ENCODE measurements around the gene PTPN3.

PTPN3 gene

GRCh38 chr9:109504689-109505088, 6.6 kb upstream of the PTPN3 start:
- DNase-seq (ENCODE audit: low read depth): no peak
- no peak for TF ChIP-seq CTCF (IDR thresholded peaks at IDR 0.05; ENCODE audit: control insufficient read depth, insufficient read depth, low read depth, low read length, missing control alignments)
- H3K4me3 ChIP-seq (ENCODE audit: control insufficient read depth, low read depth, low read length): no peak overlapping the region

GRCh38 chr9:109500421-109500974, 2.4 kb upstream of the PTPN3 start:
- TF ChIP-seq CTCF (IDR thresholded peaks at IDR 0.05; ENCODE audit: control insufficient read depth, insufficient read depth, low read depth, low read length, missing control alignments): no peak
- H3K4me3 ChIP-seq (ENCODE audit: control insufficient read depth, low read depth, low read length): no peak overlapping the region
- no peak for DNase-seq (ENCODE audit: low read depth)

- H3K4me3 ChIP-seq (ENCODE audit: control insufficient read depth, low read depth, low read length): peak overlapping the region; percentile 8
- TF ChIP-seq CTCF (IDR thresholded peaks at IDR 0.05; ENCODE audit: control insufficient read depth, insufficient read depth, low read depth, low read length, missing control alignments): no peak
- DNase-seq (ENCODE audit: low read depth): no peak
Observed at GRCh38 chr9:109499631-109500410, 1.7 kb upstream of the PTPN3 start.

DNA sequence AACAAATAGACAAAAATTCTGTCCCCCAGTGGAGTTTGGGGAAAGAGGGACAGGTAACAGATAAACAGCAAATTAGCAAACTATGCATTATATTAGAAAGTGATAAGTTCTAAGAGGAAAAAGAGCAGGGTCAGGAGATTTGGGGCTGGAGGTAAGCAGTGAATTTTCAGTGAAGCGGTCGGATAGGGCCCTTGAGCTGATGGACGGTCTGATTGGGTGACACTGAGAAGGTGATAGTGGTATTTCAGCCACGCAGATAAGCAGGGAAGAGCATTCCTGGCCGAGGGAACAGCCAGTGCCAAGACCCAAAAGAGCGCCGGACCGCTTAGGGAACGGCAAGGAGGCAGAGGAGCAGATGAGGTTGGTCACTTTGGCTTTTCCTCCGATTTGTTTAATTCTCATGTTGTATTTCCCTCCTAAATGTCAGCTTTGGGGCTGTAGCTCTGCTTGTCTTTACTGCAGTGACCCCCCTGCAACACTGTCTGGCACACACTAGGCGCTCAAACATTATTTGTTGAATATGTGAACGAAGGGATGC, 1.1 kb upstream of the PTPN3 start:
- DNase-seq (ENCODE audit: low read depth): no peak
- no peak for TF ChIP-seq CTCF (IDR thresholded peaks at IDR 0.05; ENCODE audit: control insufficient read depth, insufficient read depth, low read depth, low read length, missing control alignments)
- no peak overlapping the region for H3K4me3 ChIP-seq (ENCODE audit: control insufficient read depth, low read depth, low read length)

DNA sequence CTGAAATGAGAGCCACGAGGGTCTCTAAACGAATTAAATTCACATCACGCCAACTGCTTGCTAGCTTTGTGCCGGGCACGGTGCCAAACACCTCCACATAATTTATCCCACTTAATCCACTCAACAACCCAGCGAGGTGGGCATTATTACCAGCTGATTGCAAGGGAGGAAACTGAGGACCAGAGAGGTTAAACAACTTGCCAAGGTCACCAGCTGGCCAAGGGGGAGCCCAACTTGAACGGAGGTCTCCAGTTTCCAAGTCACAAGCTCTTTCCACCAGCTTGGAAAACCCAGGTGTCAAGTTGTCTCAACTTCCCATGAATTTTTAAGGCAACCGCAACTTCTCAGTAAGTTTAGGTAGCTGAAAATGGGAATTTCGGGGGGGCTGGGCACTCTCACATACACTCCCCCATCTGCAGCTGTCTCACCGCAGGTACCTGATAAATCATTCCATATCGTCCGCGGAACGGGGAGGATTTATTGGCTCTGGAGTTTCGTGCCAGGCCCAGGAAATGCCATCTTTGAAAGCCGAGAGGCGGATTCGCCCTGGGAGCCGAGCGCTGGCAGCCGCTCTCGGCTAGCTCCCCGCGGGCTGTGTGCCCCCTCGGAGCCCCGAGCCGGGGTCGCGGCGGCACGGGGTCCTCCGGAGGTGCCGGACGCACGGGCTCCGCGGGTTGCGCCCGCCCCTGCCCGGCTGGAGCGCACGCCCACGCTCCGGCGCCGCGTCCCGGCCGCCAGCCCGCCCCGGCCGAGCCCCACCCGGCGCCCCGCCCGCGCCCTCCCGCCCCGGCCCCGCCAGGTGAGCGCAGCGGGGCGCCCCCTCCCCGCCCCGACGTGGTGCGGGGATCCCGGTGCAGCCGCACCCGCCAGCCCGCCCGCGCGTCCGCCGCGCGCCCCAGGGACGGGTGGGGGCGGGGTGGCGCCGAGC, 617 bp downstream of the PTPN3 start:
- no peak for TF ChIP-seq CTCF (IDR thresholded peaks at IDR 0.05; ENCODE audit: control insufficient read depth, insufficient read depth, low read depth, low read length, missing control alignments)
- no peak for DNase-seq (ENCODE audit: low read depth)
- H3K4me3 ChIP-seq (ENCODE audit: control insufficient read depth, low read depth, low read length): peak overlapping the region; percentile 37

GRCh38 chr9:109496841-109497225, 1.3 kb downstream of the PTPN3 start:
- DNase-seq (ENCODE audit: low read depth): no peak
- no peak overlapping the region for H3K4me3 ChIP-seq (ENCODE audit: control insufficient read depth, low read depth, low read length)
- no peak for TF ChIP-seq CTCF (IDR thresholded peaks at IDR 0.05; ENCODE audit: control insufficient read depth, insufficient read depth, low read depth, low read length, missing control alignments)
